Heart left ventricle (tissue), 16 donors: Measurements from ENCODE around the gene SCAMP4. TPM values are rescaled to one million over a fixed set of nuclear protein-coding genes. Genes with fewer than 3 reads are reported as not detected.

Source experiments
- ATAC-seq, 4 donors: fragments of 200-7000 bp; cut with Tn5 transposase; one replicate each; pipeline ENCODE4 v1.9.1; 2020 to 2022; ENCODE audit warnings: moderate library complexity in 4 of 4, mild to moderate bottlenecking in 3 of 4, moderate number of reproducible peaks in 1 of 4
- DNase-seq, 5 donors: peaks; one replicate each; pipeline ENCODE4 v3.0.0-alpha.2; 2020
- H3K27ac ChIP-seq, 12 donors: fragments of 200-600 bp; sonication (generic) in 4 of 12; one replicate each; pipeline versions ENCODE4 v1.5.0 to v1.8.0; 2016 to 2022; ENCODE audit warnings: mild to moderate bottlenecking in 2 of 12
- H3K27me3 ChIP-seq, 9 donors: fragments of 200-600 bp; sonication (generic) in 2 of 9; one replicate each; pipeline versions ENCODE4 v1.5.1 to v1.8.0; 2016 to 2022; ENCODE audit warnings: mild to moderate bottlenecking in 3 of 9
- H3K36me3 ChIP-seq, 9 donors: fragments of 200-600 bp; sonication (generic) in 2 of 9; one replicate each; pipeline versions ENCODE4 v1.5.0 to v1.8.0; 2018 to 2022; ENCODE audit warnings: mild to moderate bottlenecking in 2 of 9
- H3K4me1 ChIP-seq, 12 donors: fragments of 200-600 bp; sonication (generic) in 4 of 12; one replicate each; pipeline versions ENCODE4 v1.5.0 to v1.8.0; 2016 to 2022; ENCODE audit warnings: mild to moderate bottlenecking in 3 of 12
- H3K4me3 ChIP-seq, 12 donors: fragments of 200-600 bp; sonication (generic) in 4 of 12; one replicate each; pipeline versions ENCODE4 v1.5.0 to v1.8.0; 2017 to 2022; ENCODE audit warnings: mild to moderate bottlenecking in 9 of 12, moderate library complexity in 4 of 12
- H3K9me3 ChIP-seq, 12 donors: fragments of 200-600 bp; sonication (generic) in 4 of 12; one replicate each; pipeline versions ENCODE4 v1.5.0 to v1.8.0; 2016 to 2022; ENCODE audit warnings: mild to moderate bottlenecking in 1 of 12
- POLR2A ChIP-seq, 2 donors: fragments of 450-650 bp; IDR thresholded peaks; one replicate each; pipeline ENCODE4 v1.6.1; 2017; ENCODE audit warnings: antibody characterized with exemption in 2 of 2, mild to moderate bottlenecking in 2 of 2, moderate library complexity in 2 of 2
- WGBS, 4 donors: extraction: QIAGEN DNeasy Blood & Tissue Kit in 2 of 4; methylation state at CpG; one replicate each; pipeline versions ENCODE4 v1.1.5 to v1.1.7; 2013 to 2018; 5-methylcytosine and 5-hydroxymethylcytosine counted together
- intact Hi-C, 10 donors: fragments of 100-400 bp; cut with DNase I; formaldehyde crosslinking; loops; one replicate each; pipeline versions ENCODE4 v1.11.1 to v1.14.2; 2022
- polyA plus RNA-seq, 2 donors: library from polyadenylated mRNA; stranded (reverse); fragments of 200-250 nt; gene quantifications; one replicate each; pipeline ENCODE4 v1.2.3, GENCODE V29; 2013
- total RNA-seq, 9 donors: library from RNA; depleted of rRNA in 2 of 9; stranded (reverse); fragments of >200 nt in 2 of 9; fragmentation: NEBNext Ultra II Directional in 3 of 9; extraction: Animal tissue kit (Norgen Biotek cat#: 25700) in 3 of 9; gene quantifications; one replicate each; pipeline versions ENCODE4 v1.1.0 to v1.2.4, GENCODE V29; 2016 to 2023
- TF ChIP-seq, protein P1 (sequence below), 12 donors: fragments of 200-600 bp; sonication (generic) in 4 of 12; IDR thresholded peaks; one replicate each; pipeline versions ENCODE4 v1.5.0 to v1.8.0; 2018 to 2022; ENCODE audit warnings: antibody characterized with exemption in 12 of 12, mild to moderate bottlenecking in 5 of 12
- donor health status: ischemic (EF 13 %, LVEDD 7.1; RV severe dilation, severe dysfunction).
- donor health status: healthy with polysubstance abuse.
- donor health status: DM: no; HTN: yes; CAD: no.
- donor health status: DM: no; HTN: no; CAD: no.
- donor health status: ischemic (EF 25% LVEDD 6.9; RV normal size, moderate dysfunction).
- donor health status: ischemic (EF 25% LVEDD 5.7; RV mildly dilated, moderate dysfunction).
- donor health status: healthy.
- donor health status: DM: yes; HTN: yes; CAD: no.
- donor health status: ischemic (EF 35%, LVEDD 5.7; RV mildly dilated, moderate dysfunction).
- donor health status: nonischemic (EF 11% LVEDD 7.7; RV severe dilation, severe dysfunction).
- donor health status: DM: yes; HTN: yes; CAD: no.
- donor health status: PGD.
- donor health status: ischemic (EF 29% LVEDD 5.4; RV normal size, mild dysfunction).
- donor health status: nonischemic (EF 23%, LVEDD 6.1; RV moderate dilation, normal function).

The SCAMP4 gene
- total and polyA plus RNA-seq, 11 donors: 13.5 to 38.8 (median 19.1) TPM

DNA sequence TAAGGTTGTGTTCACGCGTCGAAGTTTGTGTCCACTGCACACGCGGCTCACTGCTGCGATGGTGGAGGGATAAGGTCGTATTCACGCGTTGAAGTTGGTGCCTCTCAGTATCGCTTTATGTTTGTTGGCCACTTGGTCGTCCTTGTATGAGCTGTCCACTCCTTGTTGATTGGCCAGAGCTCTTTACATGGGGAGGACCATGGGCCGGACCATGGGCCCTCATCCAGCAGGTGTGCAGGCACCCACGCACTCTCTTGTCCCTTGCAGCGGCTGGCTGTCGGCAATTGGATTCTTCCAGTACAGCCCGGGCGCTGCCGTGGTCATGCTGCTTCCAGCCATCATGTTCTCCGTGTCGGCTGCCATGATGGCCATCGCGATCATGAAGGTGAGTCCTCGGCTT, 17.6 kb downstream of the SCAMP4 start:
- DNase-seq (no peak), ATAC-seq (no peak)
- peaks cover 0 to 70% (median 50%) of the 10 kb centered on the region in 9 donors for H3K36me3 ChIP-seq
- peaks cover 0 to 5% (median 0%) of the 10 kb centered on the region in 12 donors for H3K4me1 ChIP-seq
- TF ChIP-seq, protein P1, sequence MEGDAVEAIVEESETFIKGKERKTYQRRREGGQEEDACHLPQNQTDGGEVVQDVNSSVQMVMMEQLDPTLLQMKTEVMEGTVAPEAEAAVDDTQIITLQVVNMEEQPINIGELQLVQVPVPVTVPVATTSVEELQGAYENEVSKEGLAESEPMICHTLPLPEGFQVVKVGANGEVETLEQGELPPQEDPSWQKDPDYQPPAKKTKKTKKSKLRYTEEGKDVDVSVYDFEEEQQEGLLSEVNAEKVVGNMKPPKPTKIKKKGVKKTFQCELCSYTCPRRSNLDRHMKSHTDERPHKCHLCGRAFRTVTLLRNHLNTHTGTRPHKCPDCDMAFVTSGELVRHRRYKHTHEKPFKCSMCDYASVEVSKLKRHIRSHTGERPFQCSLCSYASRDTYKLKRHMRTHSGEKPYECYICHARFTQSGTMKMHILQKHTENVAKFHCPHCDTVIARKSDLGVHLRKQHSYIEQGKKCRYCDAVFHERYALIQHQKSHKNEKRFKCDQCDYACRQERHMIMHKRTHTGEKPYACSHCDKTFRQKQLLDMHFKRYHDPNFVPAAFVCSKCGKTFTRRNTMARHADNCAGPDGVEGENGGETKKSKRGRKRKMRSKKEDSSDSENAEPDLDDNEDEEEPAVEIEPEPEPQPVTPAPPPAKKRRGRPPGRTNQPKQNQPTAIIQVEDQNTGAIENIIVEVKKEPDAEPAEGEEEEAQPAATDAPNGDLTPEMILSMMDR (IDR thresholded peaks at IDR 0.05): no peak
- no peak for TF ChIP-seq POLR2A (IDR thresholded peaks at IDR 0.05)
- WGBS, 4 donors: 93 to 100% (median 95%) methylated on average over 16 to 23 of the region's 23 CpGs
- H3K9me3 ChIP-seq: peaks cover 0 to 2% (median 0%) of the 10 kb centered on the region in 12 donors
- intact Hi-C loops: loop anchor here in 1 of 10 donors (10.0 kb wide), 1 partner anchor 392 kb away; no protein-coding TSS in a partner anchor
- no peaks in the 10 kb centered on the region for H3K27me3 ChIP-seq
- H3K27ac ChIP-seq: peak overlapping the region in 1 of 12 donors; percentile 65
- H3K4me3 ChIP-seq: no peak overlapping the region

DNA sequence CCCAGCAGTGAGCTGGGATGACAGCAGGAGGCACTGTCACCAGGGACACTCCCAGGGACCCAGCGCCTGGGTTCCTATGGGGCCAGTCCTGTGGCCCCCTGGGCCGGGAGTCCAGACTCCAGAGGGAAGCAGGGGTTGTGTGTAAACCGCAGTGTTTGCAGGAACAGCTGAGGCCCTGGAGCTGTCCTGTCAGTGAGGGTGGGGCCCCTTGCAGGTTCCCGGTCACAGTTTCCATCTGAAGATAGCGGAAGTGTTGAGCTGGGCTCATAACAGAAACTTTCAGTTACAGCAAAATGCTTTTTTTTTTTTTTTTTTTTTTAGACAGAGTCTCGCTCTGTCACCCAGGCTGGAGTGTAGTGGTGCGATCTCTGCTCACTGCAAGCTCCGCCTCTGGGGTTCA, 18.1 kb downstream of the SCAMP4 start:
- intact Hi-C loops: loop anchor here in 1 of 10 donors (10.0 kb wide), 1 partner anchor 391 kb away; no protein-coding TSS in a partner anchor
- peak in 3 of 4 donors; percentile 18 to 43 (median 40) for ATAC-seq
- WGBS, 4 donors: 90 to 96% (median 91%) methylated on average over 8 of the region's 8 CpGs
- H3K9me3 ChIP-seq: peaks cover 0 to 2% (median 0%) of the 10 kb centered on the region in 12 donors
- no peaks in the 10 kb centered on the region for H3K27me3 ChIP-seq
- H3K27ac ChIP-seq: peak overlapping the region in 1 of 12 donors; percentile 65
- H3K4me3 ChIP-seq: no peak overlapping the region
- no peak for TF ChIP-seq POLR2A (IDR thresholded peaks at IDR 0.05)
- TF ChIP-seq, protein P1 (IDR thresholded peaks at IDR 0.05): no peak
- H3K36me3 ChIP-seq: peaks cover 0 to 64% (median 46%) of the 10 kb centered on the region in 9 donors
- peaks cover 0 to 5% (median 0%) of the 10 kb centered on the region in 12 donors for H3K4me1 ChIP-seq
- DNase-seq: no peak

DNA sequence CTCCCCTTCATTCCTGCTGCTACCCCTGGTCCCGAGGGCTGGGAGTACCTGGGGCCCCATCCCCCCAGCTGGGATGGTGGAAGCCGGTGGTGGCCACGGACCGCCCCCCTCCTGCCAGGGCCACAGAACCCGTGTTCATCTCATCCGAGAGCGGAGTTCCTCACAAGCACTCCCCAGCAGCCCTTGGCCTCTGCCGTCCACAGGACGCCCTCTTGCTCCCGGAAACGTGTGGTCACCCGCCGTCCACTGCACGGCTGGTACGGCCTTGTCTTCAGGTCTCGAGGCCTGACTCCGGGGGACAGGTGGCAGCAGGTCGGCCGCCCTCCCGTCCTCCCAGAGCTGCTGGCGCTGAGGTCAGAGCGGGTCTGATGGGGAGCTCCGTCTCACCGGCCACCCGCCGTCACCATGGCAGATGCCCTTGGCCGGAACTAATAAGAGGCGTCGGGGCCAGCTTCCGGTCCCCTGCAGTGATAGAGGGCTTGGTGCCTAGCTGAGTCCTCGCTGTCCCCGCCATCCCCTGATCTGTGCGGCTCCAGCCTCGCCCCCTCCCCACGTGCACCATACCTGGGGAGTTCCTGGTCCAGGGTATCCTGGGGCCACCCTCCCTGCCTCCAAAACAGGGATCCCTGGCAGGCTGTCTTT, 19.2 kb downstream of the SCAMP4 start:
- WGBS, 4 donors: 93 to 94% (median 93%) methylated on average over 33 to 35 of the region's 35 CpGs
- Histone ChIP-seq H3K36me3 (peaks cover 0 to 53% (median 36%) of the 10 kb centered on the region in 9 donors), H3K27ac (no peak overlapping the region), H3K27me3 (no peaks in the 10 kb centered on the region), H3K9me3 (peaks cover 0 to 2% (median 0%) of the 10 kb centered on the region in 12 donors), H3K4me3 (no peak overlapping the region), H3K4me1 (peaks cover 0 to 12% (median 3%) of the 10 kb centered on the region in 12 donors)
- intact Hi-C loops: loop anchor here in 1 of 10 donors (10.0 kb wide), 1 partner anchor 390 kb away; no protein-coding TSS in a partner anchor
- DNase-seq: no peak
- TF ChIP-seq, protein P1 (IDR thresholded peaks at IDR 0.05): no peak
- no peak for TF ChIP-seq POLR2A (IDR thresholded peaks at IDR 0.05)
- ATAC-seq: no peak

DNA sequence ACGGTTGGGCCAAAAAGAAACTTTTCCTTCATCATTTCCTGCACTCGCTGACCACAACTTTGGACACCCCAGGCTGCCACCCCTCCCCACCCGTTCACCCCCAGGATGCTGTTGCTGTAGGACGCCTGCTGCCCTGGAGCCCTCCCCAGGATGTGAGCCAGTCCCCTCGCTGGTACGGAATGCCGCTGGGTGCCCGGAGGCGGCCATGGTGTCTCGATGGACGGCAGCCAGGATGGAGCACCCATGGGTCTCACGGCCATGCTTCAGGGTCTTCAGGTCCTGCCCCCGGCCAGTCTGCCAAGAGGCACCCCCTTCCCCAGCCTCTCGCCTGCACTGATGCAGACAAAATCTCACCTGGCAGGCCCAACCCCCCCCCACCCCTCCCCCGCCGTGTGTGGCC, 20.3 kb downstream of the SCAMP4 start:
- Histone ChIP-seq H3K9me3 (peaks cover 0 to 2% (median 0%) of the 10 kb centered on the region in 12 donors), H3K4me1 (peaks cover 0 to 20% (median 10%) of the 10 kb centered on the region in 12 donors), H3K27me3 (no peaks in the 10 kb centered on the region), H3K27ac (no peak overlapping the region), H3K36me3 (peaks cover 0 to 44% (median 25%) of the 10 kb centered on the region in 9 donors), H3K4me3 (no peak overlapping the region)
- DNase-seq (no peak), ATAC-seq (no peak)
- intact Hi-C loops: loop anchor here in 4 of 10 donors (5.0 to 10.0 kb wide), 4 partner anchors 142 to 389 kb away; no protein-coding TSS in a partner anchor
- 89 to 92% (median 91%) methylated on average over 8 to 16 of the region's 16 CpGs for WGBS, 4 donors
- no peak for TF ChIP-seq POLR2A (IDR thresholded peaks at IDR 0.05)
- TF ChIP-seq, protein P1 (IDR thresholded peaks at IDR 0.05): no peak
